AG10803 (cell line): ENCODE results near the gene OR52N4.
"Not testable (repeated sequence)": the region's sequence is repeated elsewhere in the genome, so short reads cannot be mapped to it uniquely, and the experiment has no call there.

Experiments used
- DNase-seq: peaks from one replicate; pipeline ENCODE4 v3.0.0; 2010; ENCODE audit warnings: low read depth
- H3K4me3 ChIP-seq: 2 replicates; pipeline ENCODE4 v1.5.1; 2011; ENCODE audit warnings: mild to moderate bottlenecking, low read length, control low read depth
- TF ChIP-seq, protein P1 (sequence below): conservative IDR thresholded peaks from 2 replicates; pipeline ENCODE4 v1.5.1; 2011; ENCODE audit warnings: mild to moderate bottlenecking, low read length, control low read depth, inconsistent platforms

The OR52N4 gene

DNA sequence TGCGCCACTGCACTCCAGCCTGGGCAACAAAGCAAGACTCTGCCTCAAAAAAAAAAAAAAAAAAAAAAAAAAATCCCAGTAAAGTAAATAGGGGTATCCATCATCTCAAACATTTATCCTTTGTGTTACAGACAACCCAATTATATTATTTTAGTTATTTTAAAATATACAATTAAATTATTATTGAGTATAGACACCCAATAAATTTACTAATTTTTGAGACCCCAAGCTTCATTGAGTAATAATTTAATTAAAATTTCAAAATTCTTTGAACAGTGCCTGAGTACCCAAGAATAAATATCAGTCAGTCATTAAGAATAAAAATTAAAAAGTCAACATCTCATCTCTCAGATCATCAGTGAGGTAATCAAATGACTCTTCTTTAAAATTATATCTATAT is at the start of gene OR52N4:
Gene OR52N4 (plus strand): TSS at position 301 of the 400 bp plus-strand sequence. CDS start 498 bp downstream, outside the sequence.
- TF ChIP-seq, protein P1, sequence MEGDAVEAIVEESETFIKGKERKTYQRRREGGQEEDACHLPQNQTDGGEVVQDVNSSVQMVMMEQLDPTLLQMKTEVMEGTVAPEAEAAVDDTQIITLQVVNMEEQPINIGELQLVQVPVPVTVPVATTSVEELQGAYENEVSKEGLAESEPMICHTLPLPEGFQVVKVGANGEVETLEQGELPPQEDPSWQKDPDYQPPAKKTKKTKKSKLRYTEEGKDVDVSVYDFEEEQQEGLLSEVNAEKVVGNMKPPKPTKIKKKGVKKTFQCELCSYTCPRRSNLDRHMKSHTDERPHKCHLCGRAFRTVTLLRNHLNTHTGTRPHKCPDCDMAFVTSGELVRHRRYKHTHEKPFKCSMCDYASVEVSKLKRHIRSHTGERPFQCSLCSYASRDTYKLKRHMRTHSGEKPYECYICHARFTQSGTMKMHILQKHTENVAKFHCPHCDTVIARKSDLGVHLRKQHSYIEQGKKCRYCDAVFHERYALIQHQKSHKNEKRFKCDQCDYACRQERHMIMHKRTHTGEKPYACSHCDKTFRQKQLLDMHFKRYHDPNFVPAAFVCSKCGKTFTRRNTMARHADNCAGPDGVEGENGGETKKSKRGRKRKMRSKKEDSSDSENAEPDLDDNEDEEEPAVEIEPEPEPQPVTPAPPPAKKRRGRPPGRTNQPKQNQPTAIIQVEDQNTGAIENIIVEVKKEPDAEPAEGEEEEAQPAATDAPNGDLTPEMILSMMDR, result no peak
- no peak for DNase-seq
- H3K4me3 ChIP-seq, result no peak within 1 kb of the TSS

DNA sequence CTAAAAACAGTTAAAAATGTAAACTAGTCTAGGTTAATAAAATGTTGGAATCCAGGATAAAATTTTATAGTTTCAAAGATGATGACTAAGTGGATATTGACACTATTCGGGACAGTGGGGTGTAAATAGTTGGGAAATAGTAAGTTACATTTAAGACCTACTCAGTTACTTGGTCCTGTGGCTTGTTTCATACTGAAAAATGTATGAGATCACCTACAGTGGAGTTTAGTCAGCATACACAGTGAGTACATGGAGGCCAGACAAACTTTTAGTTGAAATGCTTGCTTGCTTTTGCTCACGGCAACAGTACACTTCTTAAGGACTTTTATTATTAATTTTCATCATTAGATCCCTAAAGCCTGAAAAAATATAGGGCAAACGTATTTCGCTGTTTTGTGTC is 48.4 kb upstream of the OR52N4 start:
- no peak for DNase-seq
- TF ChIP-seq, protein P1, result no peak
- no peak overlapping the region for H3K4me3 ChIP-seq

DNA sequence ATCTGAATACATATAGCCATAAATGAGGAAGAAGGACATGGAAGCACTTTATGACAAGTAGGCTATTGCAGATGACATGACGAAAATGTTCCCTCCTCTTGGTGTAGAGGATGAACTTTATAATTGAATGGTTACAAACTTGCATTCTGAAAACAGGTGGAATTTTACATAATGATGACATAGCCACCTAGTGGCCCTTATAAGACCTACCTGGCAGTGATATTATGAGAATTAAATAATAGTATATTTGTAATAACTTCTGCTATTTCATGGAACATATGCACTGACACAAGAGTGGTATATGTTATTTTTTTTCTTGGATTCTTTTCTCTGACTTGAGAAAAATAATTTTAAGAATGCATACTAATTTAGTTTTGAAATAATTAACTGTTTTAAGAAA is 41.5 kb upstream of the OR52N4 start:
- H3K4me3 ChIP-seq, result no peak overlapping the region
- DNase-seq, result no peak
- TF ChIP-seq, protein P1, result peak; percentile 42

DNA sequence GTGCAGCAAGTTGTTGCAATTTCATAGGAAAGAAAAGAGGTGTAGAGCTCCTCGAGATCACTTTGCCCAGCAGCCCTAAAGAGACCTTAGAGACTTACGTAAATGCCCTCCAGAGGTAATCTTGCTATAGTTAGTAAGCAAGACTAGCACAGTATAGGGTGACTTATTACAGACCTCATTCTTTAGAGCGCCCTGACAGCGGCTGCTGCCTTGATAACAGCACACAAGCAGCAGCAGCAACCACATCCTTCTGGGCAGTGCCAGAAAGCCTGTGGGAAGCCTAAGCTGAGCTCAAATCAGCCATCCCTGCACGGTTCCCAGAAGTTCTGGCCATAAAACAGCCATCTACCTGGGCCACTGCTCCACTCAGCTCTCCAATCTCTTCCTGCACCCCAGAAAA is 40.3 kb upstream of the OR52N4 start:
- TF ChIP-seq, protein P1, result no peak
- no peak overlapping the region for H3K4me3 ChIP-seq
- no peak for DNase-seq

DNA sequence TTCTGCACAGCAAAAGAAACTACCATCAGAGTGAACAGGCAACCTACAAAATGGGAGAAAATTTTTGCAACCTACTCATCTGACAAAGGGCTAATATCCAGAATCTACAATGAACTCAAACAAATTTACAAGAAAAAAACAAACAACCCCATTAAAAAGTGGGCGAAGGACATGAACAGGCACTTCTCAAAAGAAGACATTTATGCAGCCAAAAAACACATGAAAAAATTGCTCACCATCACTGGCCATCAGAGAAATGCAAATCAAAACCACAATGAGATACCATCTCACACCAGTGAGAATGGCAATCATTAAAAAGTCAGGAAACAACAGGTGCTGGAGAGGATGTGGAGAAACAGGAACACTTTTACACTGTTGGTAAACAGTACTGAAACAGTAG is 37.5 kb upstream of the OR52N4 start:
- not testable (repeated sequence) for H3K4me3 ChIP-seq, DNase-seq

DNA sequence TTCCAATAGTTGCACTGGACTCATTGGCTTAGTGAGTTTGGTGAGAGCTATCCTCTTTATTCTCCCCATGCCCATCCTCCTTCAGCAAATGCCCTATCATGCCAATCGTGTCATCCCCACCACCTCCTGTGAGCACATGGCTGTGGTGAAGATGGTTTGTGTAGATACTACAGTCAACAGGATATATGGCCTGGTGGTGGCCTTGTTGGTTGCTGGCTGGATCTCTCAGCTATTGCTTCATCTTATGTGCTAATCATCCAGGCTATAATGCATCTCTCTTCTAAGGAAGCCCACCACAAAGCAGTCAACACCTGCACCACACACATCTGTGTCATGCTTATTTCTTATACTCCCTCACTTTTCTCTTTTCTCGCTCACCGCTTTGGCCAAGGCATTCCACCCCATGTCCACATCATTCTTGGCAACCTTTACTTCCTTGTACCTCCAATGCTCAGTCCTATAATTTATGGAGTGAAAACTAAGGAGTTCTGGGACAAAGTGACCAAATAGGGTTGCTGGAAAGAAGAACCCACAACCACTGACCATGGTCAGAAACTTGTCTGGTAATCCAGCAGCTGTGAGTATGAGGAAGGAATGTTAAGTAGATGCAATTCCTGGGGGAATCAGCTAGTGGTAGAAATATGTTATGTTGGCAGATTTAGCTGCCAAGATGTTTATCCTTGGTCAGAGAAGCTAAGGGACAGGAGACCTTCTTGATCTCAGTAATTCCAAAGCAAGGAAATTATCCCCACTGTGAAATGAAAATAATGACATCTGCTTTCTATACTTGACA is 34.1 kb upstream of the OR52N4 start:
- TF ChIP-seq, protein P1, result no peak

DNA sequence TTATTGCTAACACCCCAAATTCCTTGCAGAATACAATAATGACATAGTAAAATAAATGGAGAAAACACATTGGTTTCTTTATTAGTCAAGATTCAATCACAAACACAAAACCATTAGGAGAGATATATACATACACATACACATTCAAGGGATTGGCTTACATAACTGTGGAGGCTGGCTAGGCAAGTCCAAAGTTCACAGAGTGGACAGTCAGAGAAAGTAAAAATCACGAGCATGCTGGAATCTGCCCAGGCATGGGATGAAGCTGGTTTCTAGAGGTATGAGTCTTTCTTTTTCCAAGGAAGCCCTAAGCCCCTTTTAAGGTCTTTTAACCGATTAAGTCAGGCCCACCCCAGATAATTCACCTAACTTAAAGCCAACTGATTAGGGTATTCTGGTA is 31.4 kb upstream of the OR52N4 start:
- TF ChIP-seq, protein P1, result no peak
- DNase-seq, result no peak
- no peak overlapping the region for H3K4me3 ChIP-seq

More for the DNA sequence above, 34.1 kb upstream of the OR52N4 start:
- DNase-seq, result peak; percentile 70
- no peak overlapping the region for H3K4me3 ChIP-seq
